Osteocyte (in vitro differentiated cells): Measurements from ENCODE around the gene CDK12. TPM values are rescaled to one million over a fixed set of nuclear protein-coding genes. Genes with fewer than 3 reads are reported as not detected.

Source experiments
- DNase-seq: peaks from one replicate; pipeline ENCODE4 v3.0.0; 2021; ENCODE audit warnings: mixed read lengths; ENCODE audit not compliant: unreplicated experiment; ENCODE audit errors: extremely low spot score
- H3K27ac Mint-ChIP-seq: one replicate; pipeline ENCODE4 v1.8.0; 2021; ENCODE audit warnings: mild to moderate bottlenecking, mixed read lengths; ENCODE audit not compliant: unreplicated experiment
- H3K27me3 Mint-ChIP-seq: one replicate; pipeline ENCODE4 v1.8.0; 2021; ENCODE audit warnings: mixed read lengths; ENCODE audit not compliant: unreplicated experiment
- H3K36me3 Mint-ChIP-seq: one replicate; pipeline ENCODE4 v1.8.0; 2021; ENCODE audit warnings: mixed read lengths; ENCODE audit not compliant: unreplicated experiment
- H3K4me1 Mint-ChIP-seq: one replicate; pipeline ENCODE4 v1.8.0; 2021; ENCODE audit warnings: mixed read lengths; ENCODE audit not compliant: unreplicated experiment
- H3K4me3 Mint-ChIP-seq: one replicate; pipeline ENCODE4 v1.8.0; 2021; ENCODE audit warnings: mild to moderate bottlenecking, moderate library complexity, mixed read lengths; ENCODE audit not compliant: unreplicated experiment
- H3K9me3 Mint-ChIP-seq: one replicate; pipeline ENCODE4 v1.8.0; 2021; ENCODE audit warnings: mixed read lengths; ENCODE audit not compliant: unreplicated experiment
- CTCF ChIP-seq: fragments of 200-600 bp; sonication (generic); IDR thresholded peaks from 2 replicates; pipeline ENCODE4 v1.5.0; 2021; ENCODE audit warnings: antibody characterized with exemption, mild to moderate bottlenecking, moderate library complexity
- total RNA-seq: library from RNA; stranded (reverse); gene quantifications from 2 replicates; pipeline ENCODE4 v1.2.1, GENCODE V29; 2021

The CDK12 gene
- total RNA-seq, 1 donor from 2014 or later, result 59.0 TPM

GRCh38 chr17:39507511-39507910 lies 46.2 kb downstream of the CDK12 start:
- no peaks in the 10 kb centered on the region for H3K27me3 Mint-ChIP-seq
- no peaks in the 10 kb centered on the region for H3K4me1 Mint-ChIP-seq
- no peak for DNase-seq
- H3K4me3 Mint-ChIP-seq, result no peak overlapping the region
- peaks cover 53% of the 10 kb centered on the region for H3K36me3 Mint-ChIP-seq
- TF ChIP-seq CTCF, result no peak
- no peaks in the 10 kb centered on the region for H3K9me3 Mint-ChIP-seq
- H3K27ac Mint-ChIP-seq, result no peak overlapping the region

DNA sequence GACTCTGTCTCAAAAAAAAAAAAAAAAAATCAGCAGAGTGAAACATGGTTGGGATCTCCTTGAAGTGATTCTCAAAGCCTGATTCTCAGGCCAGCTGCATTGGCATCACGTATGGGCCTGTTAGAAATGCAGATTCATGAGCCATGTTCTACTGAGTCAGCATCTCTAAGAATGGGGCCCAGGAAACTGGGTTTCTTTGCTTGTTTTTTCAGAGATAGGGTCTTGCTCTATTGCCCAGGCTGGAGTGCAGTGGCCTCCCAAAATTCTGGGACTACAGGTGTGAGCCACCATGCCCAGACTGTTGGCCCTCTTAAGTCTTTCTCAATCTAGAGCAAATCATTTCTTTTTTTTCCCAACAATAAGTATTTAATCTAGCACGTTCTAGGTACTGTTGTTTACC lies 47.7 kb downstream of the CDK12 start:
- DNase-seq, result no peak
- Mint-ChIP-seq H3K9me3 (no peaks in the 10 kb centered on the region), H3K4me3 (no peak overlapping the region), H3K36me3 (peaks cover 53% of the 10 kb centered on the region), H3K27me3 (no peaks in the 10 kb centered on the region), H3K4me1 (no peaks in the 10 kb centered on the region), H3K27ac (no peak overlapping the region)
- no peak for TF ChIP-seq CTCF

DNA sequence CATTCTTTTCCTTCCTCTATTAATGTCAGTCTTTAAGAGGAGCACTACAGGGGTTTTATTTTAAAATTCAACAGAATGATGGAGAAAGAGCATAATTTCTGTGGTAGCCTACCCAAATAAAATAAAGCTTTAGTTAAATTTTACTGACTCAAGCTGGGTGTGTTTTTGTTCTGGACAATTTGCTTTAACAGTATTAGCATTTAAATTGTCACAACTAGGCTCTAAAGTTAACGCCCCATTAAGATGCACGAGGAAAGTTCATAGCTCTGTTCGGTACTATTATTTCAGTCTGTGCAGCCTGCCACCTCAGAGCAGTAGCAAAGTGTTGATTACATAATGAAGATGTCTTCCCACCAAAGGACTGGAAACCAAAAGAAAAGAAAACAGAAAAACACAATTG lies 52.0 kb downstream of the CDK12 start:
- no peak for TF ChIP-seq CTCF
- Mint-ChIP-seq H3K36me3 (peaks cover 65% of the 10 kb centered on the region), H3K4me1 (no peaks in the 10 kb centered on the region), H3K27ac (no peak overlapping the region), H3K27me3 (no peaks in the 10 kb centered on the region), H3K4me3 (no peak overlapping the region), H3K9me3 (no peaks in the 10 kb centered on the region)
- no peak for DNase-seq

- no peak for TF ChIP-seq CTCF
- H3K27ac Mint-ChIP-seq, result no peak overlapping the region
Measured at GRCh38 chr17:39513915-39514314, 52.6 kb downstream of the CDK12 start.

DNA sequence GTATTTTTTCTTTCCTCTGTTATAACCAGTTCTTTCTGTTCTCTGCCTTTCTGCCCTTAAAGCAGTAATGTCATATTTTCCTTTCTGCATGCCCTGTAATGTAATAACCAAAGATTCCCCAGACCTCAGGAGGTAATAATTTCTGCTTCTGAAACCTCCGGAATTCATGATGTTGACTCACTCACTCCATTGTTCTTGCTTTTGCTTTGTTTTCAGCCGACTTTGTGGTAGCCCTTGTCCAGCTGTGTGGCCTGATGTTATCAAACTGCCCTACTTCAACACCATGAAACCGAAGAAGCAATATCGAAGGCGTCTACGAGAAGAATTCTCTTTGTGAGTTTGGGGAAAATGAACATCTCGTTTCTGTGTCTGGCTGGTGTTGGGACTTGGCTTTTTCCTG lies 55.9 kb downstream of the CDK12 start:
- DNase-seq, result no peak
- Mint-ChIP-seq H3K4me1 (no peaks in the 10 kb centered on the region), H3K36me3 (peaks cover 56% of the 10 kb centered on the region), H3K9me3 (no peaks in the 10 kb centered on the region), H3K27me3 (no peaks in the 10 kb centered on the region), H3K4me3 (no peak overlapping the region), H3K27ac (no peak overlapping the region)
- no peak for TF ChIP-seq CTCF

More at GRCh38 chr17:39513915-39514314, 52.6 kb downstream of the CDK12 start:
- Mint-ChIP-seq H3K4me1 (no peaks in the 10 kb centered on the region), H3K4me3 (no peak overlapping the region), H3K9me3 (no peaks in the 10 kb centered on the region), H3K36me3 (peaks cover 68% of the 10 kb centered on the region), H3K27me3 (no peaks in the 10 kb centered on the region)
- no peak for DNase-seq
